ENCODE measurements around the gene GLIS1.
A peak's percentile ranks its signal among the peaks of the same experiment; 100 is the strongest.

GLIS1 gene

DNA sequence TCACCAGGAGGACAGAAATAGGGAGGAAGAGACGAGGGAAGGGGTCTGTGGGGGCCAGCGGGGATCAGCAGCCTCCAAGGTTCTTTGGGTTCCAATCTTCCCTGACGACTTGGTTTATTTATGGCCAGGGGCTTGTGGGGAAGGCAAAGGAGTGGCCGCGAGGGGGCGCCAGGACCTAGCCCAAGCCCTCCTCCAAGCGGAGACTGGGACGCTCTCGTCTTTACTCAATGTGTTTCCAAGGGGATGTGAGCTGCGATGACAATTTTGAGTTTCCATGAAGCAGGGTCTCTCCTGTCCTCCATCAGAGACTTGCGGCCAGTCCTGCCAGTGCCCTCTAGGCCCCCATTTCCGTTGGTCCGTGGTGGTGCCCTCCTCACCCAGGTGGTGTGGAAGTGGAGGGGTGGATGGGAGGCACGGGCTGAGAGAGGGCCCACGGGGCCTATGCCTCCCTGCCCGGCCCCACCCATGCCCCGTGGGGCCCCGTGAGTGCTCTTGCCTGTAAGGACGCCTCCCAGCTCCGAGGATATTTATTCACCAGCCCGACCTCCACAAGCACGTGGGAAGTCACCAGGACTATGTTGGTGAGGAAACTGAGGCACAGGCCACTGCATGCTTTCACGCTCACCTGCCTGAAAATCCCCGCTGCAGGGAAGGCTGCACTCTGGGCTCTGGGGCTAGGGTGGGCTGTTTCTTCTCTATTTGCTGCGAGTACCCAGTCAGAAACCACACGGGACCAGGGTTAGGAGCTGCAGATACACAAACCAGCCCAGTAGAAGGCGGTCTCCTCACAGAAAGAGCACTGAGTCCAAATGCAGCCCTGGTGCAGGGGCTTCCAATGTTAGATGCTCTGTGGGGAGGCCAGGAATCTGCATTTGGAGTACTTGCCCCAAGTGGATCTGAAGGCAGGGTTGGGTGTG is 253.2 kb downstream of the GLIS1 start:
- peak; percentile 7 for DNase-seq (ENCODE audit: low read depth)

DNA sequence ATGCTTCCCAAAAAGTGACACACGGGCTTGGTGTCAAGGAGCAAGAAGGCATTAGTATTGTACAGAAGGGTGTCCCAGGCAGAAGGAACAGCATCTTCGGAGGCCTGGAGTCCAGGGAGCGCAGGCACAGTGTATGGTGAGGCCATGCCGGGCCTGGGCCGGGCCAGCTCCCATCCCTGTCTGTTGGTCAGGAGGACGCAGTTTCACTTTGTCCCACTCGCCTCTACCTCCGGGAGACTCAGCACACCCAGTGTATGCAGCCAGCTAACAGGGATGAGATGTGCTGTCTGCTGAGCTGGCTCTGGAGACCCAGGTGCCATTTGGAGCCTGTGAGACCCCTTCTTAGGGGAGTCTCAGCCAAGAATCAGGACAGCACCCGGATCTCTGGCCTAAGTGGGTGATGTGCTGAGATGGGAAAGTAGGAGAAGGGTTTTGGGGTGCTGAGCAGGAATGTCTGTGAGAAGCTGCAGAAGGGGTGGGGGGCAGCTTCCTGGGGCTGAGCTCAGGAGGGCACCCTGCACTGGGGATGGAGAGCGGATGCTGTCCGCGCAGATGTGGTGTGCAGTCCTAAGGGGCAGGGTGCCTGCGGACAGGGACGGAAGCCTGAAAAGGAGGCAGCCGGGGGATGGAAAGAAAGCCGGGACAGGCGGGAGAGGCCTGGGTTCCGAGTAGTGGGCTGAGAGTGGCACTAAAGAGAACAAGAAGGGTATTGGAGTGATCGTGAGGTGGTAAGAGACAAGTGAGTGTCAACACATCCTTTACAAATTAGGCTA is 254.1 kb downstream of the GLIS1 start:
- no peak for DNase-seq (ENCODE audit: low read depth)

DNA sequence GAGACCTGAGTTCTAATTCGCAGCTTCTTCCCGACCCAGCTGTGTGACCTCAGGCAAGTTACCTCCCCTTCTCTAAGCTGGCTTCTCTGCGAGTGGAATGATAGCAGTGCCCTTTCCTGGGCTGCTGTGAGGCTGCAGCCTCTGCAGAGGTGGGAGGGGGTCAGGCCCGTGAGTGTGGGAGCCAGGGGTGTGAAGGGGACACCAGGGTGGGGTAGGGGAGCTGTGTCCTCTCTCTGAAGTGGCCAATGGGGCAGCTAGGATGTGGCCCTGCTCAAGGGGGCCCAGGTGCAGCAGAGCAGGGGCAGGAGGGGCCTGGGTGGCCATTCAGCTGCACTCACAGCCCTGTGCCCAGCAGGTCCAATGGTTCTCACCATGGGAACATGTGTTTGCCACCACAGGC is 255.3 kb downstream of the GLIS1 start:
- DNase-seq (ENCODE audit: low read depth): no peak

DNA sequence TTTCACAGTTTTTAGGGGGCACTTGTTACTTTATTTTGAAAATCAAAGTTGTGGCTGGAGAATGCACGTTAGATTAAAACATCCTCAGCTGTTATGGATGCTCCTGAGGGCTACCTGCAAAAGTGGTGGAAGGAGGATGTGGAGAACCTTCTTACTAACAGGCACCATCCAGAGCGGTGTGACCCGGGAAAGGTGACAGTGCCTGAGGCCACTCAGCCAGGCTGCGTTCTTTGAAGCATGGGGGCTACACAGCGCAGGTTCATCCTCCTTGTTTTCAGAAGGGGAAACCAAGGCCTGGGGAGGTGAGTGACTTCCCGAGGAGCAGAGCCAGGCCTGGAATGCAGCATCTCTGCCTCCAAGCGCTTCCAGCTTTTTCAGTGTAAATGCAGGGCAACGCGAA is 255.8 kb downstream of the GLIS1 start:
- no peak for DNase-seq (ENCODE audit: low read depth)

DNA sequence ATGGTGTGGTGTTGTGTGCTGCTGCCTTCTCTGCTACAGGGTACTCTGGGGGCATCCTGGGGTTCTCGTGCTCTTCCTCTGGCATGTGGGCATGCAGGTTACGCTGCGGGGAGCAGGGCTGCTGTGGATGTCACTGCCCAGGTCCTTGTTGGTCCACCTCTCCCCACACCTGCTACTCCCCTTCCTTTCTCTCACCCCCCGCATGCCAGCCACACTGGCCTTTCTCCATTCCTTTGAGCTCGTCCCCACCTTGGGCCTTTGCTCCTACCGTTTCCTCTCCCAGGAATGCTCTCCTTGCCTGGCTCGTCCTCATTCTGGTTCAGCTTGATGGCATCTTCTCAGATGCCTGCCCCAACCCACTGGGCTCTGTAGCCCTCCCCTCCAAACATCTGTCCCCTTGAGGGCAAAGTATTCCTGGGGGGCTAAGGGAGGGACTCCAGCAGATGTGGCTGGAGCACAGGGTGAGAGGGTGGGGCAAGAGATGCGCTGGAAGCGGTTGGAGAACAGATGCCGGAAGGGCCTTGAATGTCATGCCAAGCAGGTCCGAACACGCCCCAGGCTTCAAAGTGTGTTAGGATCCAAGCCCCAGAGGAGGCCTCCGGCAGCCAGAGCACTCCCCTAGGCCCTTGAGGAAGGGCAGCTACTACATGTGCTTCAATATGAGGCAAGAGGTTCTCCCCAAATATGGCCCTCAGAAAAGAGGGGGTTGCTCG is 256.4 kb downstream of the GLIS1 start:
- DNase-seq (ENCODE audit: low read depth): no peak

DNA sequence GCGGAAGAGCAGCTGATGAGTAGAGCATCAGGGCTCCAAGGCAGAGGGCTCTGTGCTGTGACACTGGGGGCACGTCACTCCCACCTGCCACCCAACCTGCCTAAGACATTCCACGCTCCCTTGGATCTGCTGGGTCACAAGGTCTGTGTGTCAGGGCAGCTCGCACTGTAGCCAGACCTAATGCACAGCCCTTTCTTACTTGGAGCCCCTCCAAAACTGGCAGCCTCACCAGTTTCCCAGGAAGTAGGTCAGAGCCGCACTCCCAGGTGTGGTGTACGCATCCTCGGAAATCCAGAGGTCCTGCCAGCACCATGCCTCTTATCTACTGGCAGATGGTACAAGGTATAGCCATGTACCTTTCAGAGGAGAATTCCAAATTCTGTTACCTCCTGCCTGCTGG is 257.5 kb downstream of the GLIS1 start:
- no peak for DNase-seq (ENCODE audit: low read depth)

DNA sequence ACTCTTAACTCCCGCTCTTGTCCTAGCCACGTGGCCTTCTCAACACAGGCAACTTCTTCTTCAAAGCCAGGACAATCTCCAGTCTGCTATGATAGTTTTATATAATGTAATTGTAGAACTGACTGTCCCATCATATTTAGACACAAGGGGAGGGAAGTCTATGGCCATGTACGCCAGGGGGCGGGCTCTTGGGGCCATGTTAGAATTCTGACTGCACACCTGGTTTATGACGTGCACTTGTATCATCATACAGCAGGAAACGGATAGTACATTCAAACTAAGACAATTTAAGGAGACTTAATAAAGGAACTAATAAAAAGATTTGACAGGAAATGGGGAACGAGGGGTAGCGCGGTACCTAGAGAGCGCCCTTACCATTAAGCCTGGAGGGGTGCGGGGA is 258.3 kb downstream of the GLIS1 start:
- DNase-seq (ENCODE audit: low read depth): no peak

DNA sequence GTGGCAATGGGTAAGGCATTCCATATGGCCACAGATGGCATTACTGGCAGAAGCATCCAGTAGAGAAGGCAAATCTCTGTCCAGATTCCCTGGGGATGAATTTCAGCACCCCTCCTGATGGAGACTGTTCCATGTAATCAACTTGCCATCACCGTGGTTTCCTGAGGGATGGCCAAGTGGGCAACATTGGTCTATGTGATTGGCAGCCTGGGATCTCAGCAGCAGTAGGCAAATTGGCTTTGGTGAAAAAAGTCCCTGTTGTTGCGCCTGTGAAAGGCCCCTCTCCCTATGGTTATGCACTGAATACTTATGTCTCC is 260.5 kb downstream of the GLIS1 start:
- DNase-seq (ENCODE audit: low read depth): no peak

DNA sequence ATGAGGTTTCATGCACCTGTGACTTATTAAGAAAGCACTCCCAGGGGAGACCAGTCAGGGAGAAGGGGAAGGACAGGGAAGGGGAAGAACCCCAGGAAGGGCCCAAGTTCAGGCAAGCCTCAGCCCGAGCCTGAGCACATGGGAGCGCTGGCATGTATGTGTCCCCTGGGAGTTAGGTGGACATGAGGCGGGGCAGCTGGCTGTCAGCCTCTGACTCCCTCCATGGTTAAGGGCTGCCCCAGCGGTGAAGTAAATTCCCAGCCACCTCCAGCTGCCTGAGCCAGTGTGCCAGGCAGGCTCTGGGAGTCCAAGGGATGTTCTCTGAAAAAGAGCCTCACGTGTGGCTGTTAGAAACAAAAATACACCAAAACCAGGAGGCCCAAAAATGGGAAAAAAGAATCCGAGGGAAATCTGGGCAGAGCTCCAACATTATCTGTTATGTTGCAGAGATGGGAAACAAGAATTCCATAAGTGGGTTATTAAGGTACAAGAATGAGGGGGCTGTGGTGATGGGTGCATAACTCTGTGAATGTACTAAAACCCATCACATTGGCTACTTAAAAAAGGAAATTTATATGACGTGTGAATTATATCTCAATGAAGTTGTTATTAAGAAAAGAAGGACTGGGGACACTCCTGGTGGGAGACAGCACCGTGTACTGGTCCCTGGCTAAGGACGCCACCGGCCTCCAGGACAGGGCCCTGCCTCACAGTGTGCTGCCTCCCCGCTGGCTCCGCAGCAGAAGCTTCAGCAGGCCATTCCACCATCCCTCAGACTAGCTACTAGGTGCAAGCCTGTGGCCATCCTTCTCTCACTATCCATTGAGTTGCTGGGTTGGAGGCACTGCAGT is 261.1 kb downstream of the GLIS1 start:
- DNase-seq (ENCODE audit: low read depth): no peak

DNA sequence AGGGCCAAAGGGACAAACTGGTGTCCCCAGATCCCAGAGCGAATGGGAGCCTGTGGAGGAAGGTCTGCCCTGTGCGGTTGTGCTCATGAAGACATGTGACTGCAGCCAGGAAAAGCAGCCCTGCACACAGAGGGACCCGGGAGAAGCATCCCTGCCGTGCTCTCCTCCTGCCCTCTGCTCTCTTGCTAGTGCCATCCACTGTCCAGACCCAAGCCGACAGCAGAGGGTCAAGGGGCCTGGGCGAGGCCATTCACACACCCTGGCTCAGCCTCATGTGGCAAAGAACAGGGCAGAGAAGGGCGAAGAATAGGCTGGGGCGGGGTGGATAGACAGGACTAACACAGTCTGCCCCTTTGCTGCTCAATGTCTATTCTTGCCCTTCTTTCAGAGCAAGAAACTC is 262.4 kb downstream of the GLIS1 start:
- no peak for DNase-seq (ENCODE audit: low read depth)

DNA sequence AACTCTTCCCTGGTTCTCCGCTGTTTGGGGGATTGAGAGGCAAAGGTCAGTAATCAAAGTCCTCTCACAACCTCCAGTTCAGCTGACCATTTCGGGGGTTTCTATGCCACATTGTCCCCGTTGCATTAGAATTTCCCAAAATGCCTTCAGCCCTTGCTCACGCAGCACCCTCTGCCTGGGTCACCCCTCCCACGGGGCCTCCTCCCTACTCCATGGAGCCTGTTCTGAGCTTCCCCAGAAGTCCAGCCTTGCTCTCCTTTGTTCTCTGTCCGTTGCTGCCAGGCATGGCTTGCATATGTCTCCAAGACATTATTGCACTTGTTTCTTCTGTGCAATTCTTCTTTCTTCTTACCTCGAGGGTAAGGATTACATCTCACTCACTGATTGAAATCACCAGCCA is 263.3 kb downstream of the GLIS1 start:
- DNase-seq (ENCODE audit: low read depth): no peak

DNA sequence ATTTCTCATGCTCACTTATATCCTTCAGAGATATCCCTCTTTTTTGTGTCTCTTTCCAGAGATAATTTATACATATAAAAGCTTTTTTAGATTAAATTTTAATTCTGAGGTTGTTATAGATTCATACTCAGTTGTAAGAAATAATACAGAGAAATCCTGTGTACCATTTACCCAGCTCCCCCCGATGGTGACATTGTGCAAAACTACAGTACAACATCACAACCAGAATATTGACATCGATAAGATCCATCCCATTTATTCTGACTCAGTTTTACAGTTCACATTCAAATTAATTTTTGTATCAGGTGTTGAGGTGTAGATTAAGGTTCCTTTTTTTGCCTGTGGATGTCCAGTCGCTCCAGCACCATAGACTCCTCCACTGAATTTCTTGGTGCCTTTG is 265.5 kb downstream of the GLIS1 start:
- DNase-seq (ENCODE audit: low read depth): no peak

DNA sequence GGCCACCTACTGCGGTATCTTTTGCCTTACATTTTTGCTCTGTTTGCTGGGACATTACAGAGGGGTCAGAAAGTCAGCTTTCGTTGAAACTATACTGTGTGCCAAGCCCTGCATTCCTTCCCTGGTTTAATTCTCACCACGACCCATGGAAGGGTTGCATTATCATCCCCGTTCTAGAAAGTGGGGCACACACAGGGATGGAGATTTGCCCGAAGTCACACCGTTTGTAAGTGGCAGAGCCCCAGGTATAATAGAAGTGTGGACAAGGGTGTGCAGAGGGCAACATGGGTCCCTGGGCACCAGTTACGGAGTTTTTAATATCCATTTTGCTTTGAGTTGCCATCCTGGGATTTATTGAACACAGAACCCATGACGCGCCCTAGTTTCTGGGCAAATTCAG is 268.0 kb downstream of the GLIS1 start:
- no peak for DNase-seq (ENCODE audit: low read depth)

DNA sequence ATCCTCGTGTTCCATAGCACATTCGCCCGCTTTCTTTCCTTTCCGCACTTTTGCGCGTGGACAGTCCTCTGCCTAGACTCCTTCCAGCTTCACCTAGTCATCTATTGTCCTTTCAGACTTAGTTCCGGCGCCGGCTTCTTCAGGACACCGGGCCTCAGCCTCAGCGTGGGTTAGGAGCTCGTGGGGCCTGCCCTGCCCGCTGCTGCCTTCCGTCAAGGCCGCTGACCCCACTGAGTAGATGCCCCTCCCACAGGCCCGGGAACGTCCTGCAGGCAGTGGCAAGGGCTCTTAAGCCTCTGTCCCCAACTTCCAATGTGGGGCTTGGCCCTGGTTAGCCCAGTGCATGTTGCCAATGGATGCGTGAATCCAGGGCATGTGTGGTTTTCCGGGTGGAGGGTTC is 268.4 kb downstream of the GLIS1 start:
- no peak for DNase-seq (ENCODE audit: low read depth)

DNA sequence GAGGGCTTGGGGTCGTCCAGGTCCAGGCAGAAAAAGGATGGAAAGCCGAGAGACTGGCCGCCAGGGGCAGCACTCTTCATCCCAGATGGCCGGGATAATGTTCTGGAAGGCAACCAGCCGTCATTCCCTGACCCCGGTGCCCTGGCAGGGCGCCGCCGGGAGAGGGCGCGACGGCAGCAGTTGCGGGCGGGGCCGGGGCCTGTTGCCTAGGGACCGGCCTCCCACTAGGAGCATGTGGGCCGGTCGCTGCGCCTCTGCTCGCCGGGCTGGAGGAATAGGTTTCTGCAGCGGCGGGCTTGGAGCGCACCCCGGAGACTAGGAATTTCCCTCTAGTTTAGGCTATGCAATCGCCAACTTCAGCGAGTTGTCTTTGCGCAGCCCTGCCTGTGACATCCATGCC is 268.8 kb downstream of the GLIS1 start:
- no peak for DNase-seq (ENCODE audit: low read depth)

DNA sequence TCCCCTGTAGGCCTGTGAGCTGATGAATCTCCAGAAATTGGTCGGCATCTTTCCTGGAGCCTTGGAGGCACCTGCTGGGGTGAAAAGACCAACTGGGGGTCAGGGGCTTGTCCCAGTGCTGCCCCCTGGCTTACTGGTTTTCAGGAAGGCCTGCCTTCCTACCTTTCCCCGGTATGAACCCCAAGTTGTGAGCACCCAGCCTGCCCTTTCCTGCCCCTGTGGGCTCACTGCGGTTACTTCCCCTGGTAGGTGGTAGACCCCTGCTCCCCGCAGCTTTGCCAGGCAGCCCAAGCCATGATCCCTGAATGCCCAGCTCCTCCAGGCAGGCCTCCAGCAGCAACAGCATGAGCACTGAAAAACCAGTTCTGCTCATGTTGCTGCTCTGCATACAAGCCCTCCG is 269.6 kb downstream of the GLIS1 start:
- DNase-seq (ENCODE audit: low read depth): no peak

DNA sequence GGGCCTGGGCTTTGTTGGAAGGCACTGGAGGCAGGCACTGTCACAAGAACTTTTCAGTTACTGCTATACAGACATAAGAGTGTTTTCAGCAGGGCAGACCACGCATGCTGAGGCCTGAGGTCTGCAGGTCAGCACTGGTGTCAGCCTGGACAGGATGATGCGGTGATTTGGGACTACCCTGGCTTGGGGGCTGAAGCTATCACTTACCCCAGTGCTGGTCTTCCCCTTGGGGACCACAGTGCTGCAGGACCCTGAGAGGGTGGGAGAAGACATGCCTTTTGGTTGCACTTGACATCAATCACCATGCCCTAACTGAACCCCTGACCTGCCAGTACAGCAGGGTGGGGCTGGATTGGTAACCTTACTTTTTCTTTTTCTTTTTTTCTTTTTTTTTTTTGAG is 270.6 kb downstream of the GLIS1 start:
- DNase-seq (ENCODE audit: low read depth): no peak

DNA sequence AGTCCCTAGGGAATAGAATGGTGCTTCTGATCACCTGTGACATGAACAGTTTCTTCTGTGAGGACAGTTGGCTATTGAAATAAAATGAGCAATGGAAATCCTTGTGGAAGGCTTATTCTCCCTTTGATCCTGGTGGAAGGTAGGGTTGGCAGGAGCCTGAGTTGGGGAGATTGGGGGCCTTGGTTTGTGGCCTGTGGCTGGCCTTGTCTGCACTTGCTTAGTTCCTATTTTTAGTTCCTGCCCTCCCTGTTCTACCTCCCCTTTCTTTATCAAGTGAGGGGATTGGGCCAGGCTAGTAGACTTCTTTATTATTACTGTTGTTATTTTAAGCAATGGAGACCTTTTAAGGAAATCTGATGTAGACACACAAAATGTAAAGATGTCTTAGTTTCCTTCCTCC is 271.6 kb downstream of the GLIS1 start:
- no peak for DNase-seq (ENCODE audit: low read depth)

DNA sequence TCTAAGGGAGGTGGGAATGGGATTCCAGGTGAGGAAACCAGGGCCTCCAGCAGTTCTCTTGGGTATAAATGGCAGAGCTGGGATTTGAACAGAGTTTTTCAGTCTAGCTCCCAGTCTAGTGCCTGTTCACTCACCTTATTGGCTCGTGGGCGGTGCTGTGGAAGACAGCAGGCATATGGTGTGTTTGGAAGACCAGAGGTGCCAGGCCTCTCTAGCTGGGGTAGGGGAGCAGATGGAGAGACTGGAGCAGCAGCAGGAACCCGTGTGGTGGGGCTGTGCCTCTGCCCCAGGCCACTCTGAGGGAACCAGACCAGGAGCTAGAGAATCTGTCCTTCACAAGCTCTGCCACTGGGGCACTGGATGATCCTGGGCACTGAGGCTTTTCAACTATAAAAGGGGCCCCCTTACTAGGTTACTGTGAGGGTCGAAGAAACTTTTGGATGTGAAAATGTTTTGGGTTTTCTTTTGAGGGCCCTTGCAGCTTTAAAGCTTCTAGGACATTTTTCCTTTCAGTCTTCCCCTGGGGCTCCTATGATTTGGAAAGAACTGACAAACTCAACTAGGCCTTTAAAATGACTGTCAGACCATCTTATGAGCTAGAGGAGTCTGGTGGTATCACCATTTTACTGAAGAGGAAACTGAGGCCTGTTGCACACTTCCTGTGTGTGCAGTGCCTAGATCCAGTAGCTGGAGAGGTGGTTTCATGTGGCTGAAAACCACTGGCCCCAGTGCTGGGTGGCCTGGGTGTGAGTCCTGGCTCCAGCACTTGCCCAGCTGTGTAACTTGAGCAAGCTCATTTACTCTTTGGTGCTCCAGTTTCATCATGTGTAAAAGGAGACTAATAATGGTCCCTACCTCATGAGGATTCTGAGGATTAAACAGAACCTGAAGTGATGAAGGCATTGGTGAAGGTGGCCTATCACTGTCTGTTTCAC is 273.7 kb downstream of the GLIS1 start:
- no peak for DNase-seq (ENCODE audit: low read depth)

DNA sequence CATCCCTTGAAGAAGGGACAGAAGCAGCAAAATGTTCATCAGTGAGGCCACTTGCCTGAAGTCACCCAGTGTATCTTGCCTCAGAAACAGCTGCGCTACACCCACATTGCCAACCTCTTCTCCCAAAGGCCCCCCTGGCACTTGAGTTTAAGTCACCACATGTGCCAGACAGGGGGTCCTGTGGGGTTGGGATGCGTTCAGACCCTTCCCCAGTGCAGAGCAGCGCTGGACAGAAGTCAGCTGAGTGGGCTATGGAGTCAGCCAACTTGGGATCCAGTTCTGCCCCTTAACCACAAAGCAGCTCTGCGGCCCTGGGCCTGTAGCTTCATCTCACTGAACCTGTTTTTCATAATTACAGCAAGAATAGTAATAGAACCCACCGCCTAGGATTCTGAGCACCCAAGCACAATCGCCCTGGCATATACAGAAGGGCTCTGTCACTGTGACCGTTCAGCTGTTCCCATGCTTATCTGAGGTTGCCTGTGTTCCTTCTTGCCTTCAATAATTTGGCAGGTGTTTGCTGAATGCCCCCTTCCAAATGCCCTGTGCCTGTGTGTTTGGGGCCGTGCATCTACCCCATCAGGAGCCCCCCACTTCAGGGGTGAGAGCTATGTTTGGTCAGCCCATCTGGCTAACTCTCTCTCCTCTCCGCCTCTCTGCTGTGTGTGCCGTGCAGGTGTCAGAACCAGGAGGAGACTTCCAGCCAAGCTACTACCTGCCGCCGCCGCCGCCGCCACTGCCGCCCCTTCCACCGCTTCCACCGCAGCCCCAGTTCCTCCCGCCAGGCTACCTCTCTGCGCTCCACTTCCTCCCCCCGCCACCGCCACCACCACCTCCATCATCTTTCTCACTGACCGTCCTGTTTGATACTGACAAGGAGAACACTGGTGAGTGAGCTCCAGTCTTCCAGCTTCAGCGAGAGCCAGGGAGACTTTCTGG is 274.7 kb downstream of the GLIS1 start:
- DNase-seq (ENCODE audit: low read depth): no peak

Data from stimulated activated CD4-positive, alpha-beta T cell treated with anti-CD3 and anti-CD28 coated beads, Interleukin-2, amount 100 ng/mL, for 4 hours (primary cell).